ENCODE measurements around the gene GNG7. TPM values are rescaled to one million over a fixed set of nuclear protein-coding genes. Genes with fewer than 3 reads are reported as not detected.
A peak's percentile ranks its signal among the peaks of the same experiment; 100 is the strongest.

Gene GNG7
- total RNA-seq, 1 experiment from 2014 or later, result 1.1 TPM

GRCh38 chr19:2604747-2605329 is 97.7 kb downstream of the GNG7 start:
- no peak for TF ChIP-seq CTCF (conservative IDR thresholded peaks at IDR 0.05; ENCODE audit: low read depth, low read length)
- no peak for TF ChIP-seq EZH2 (IDR thresholded peaks at IDR 0.05; ENCODE audit: low read length, unreplicated experiment)
- no peak for TF ChIP-seq EZH2phosphoT487 (IDR thresholded peaks at IDR 0.05; ENCODE audit: borderline replicate concordance, low read length)
- Histone ChIP-seq H4K20me1 (ENCODE audit: low read length) (no peaks in the 10 kb centered on the region), H3K27ac (ENCODE audit: low read length) (no peak overlapping the region), H3K36me3 (ENCODE audit: low read depth, low read length) (no peaks in the 10 kb centered on the region), H3K9me3 (ENCODE audit: low read length) (no peaks in the 10 kb centered on the region), H3K27me3 (ENCODE audit: low read length) (no peaks in the 10 kb centered on the region), H3K4me1 (ENCODE audit: insufficient read depth, low read length) (0 out of 2 replicates have a peak, but pooled peaks cover 6% of the 10 kb centered on the region), H3K79me2 (ENCODE audit: low read length) (no peaks in the 10 kb centered on the region), H3K4me2 (ENCODE audit: low read length) (no peak overlapping the region), H3K9ac (ENCODE audit: low read length) (no peak overlapping the region), H3F3A (ENCODE audit: low read length, unreplicated experiment) (no peaks in the 10 kb centered on the region), H3K4me3 (ENCODE audit: low read length) (no peak overlapping the region), H2AFZ (ENCODE audit: low read length) (no peak overlapping the region), H3K9me2 (replicated peaks; ENCODE audit: low read length) (no peaks in the 10 kb centered on the region)
- no TSS peak for BruUV-seq (replicated peaks)
- intact Hi-C loops (cut with micrococcal nuclease), result no loop called here
- DNase-seq (no peak), ATAC-seq (no peak)
- ChIA-PET CTCF (no interaction called here), POLR2A (ENCODE audit: unreplicated experiment) (no interaction called here)

- DNase-seq (no peak), ATAC-seq (no peak)
- Histone ChIP-seq H3K9me3 (ENCODE audit: low read length) (no peaks in the 10 kb centered on the region), H3K79me2 (ENCODE audit: low read length) (no peaks in the 10 kb centered on the region), H3K4me2 (ENCODE audit: low read length) (no peak overlapping the region), H3K27ac (ENCODE audit: low read length) (no peak overlapping the region), H3K36me3 (ENCODE audit: low read depth, low read length) (no peaks in the 10 kb centered on the region), H2AFZ (ENCODE audit: low read length) (no peak overlapping the region), H3K4me1 (ENCODE audit: insufficient read depth, low read length) (peaks cover 11% of the 10 kb centered on the region; the same call in 1 of the 2 replicates), H3K27me3 (ENCODE audit: low read length) (no peaks in the 10 kb centered on the region), H3K4me3 (ENCODE audit: low read length) (no peak overlapping the region), H3K9ac (ENCODE audit: low read length) (no peak overlapping the region), H3K9me2 (replicated peaks; ENCODE audit: low read length) (no peaks in the 10 kb centered on the region), H4K20me1 (ENCODE audit: low read length) (no peaks in the 10 kb centered on the region), H3F3A (ENCODE audit: low read length, unreplicated experiment) (no peaks in the 10 kb centered on the region)
- POLR2A ChIA-PET (ENCODE audit: unreplicated experiment), result no interaction called here
- intact Hi-C loops (cut with micrococcal nuclease), result no loop called here
- no peak for TF ChIP-seq EZH2phosphoT487 (IDR thresholded peaks at IDR 0.05; ENCODE audit: borderline replicate concordance, low read length)
- TF ChIP-seq EZH2 (IDR thresholded peaks at IDR 0.05; ENCODE audit: low read length, unreplicated experiment), result no peak
- no peak for TF ChIP-seq CTCF (conservative IDR thresholded peaks at IDR 0.05; ENCODE audit: low read depth, low read length)
- no TSS peak for BruUV-seq (replicated peaks)
- CTCF ChIA-PET, result no interaction called here
Observed at GRCh38 chr19:2603334-2603733, 99.2 kb downstream of the GNG7 start.

- Histone ChIP-seq H3K4me1 (ENCODE audit: insufficient read depth, low read length) (peaks cover 11% of the 10 kb centered on the region; the same call in 1 of the 2 replicates), H3K79me2 (ENCODE audit: low read length) (no peaks in the 10 kb centered on the region), H3K36me3 (ENCODE audit: low read depth, low read length) (no peaks in the 10 kb centered on the region), H3K27ac (ENCODE audit: low read length) (no peak overlapping the region), H3K9me3 (ENCODE audit: low read length) (no peaks in the 10 kb centered on the region), H4K20me1 (ENCODE audit: low read length) (no peaks in the 10 kb centered on the region), H3K9me2 (replicated peaks; ENCODE audit: low read length) (no peaks in the 10 kb centered on the region), H2AFZ (ENCODE audit: low read length) (peak overlapping the region; percentile 69), H3K9ac (ENCODE audit: low read length) (no peak overlapping the region), H3K4me3 (ENCODE audit: low read length) (peak overlapping the region; percentile 44; the same call in 1 of the 2 replicates), H3K27me3 (ENCODE audit: low read length) (no peaks in the 10 kb centered on the region), H3F3A (ENCODE audit: low read length, unreplicated experiment) (no peaks in the 10 kb centered on the region), H3K4me2 (ENCODE audit: low read length) (peak overlapping the region; percentile 73)
- TF ChIP-seq CTCF (conservative IDR thresholded peaks at IDR 0.05; ENCODE audit: low read depth, low read length), result no peak
- TF ChIP-seq EZH2phosphoT487 (IDR thresholded peaks at IDR 0.05; ENCODE audit: borderline replicate concordance, low read length), result no peak
- ATAC-seq (peak; percentile 57), DNase-seq (peak; percentile 48)
- intact Hi-C loops (cut with micrococcal nuclease), result no loop called here
- no TSS peak for BruUV-seq (replicated peaks)
- ChIA-PET CTCF (interaction anchor here (0.8 kb wide), 1 partner anchor 9 kb away, joined by 4 read pairs; no protein-coding TSS in a partner anchor), POLR2A (ENCODE audit: unreplicated experiment) (no interaction called here)
Observed at GRCh38 chr19:2602391-2603181, 99.9 kb downstream of the GNG7 start.
